Measurements from ENCODE around the gene DHCR24.
A peak's percentile ranks its signal among the peaks of the same experiment; 100 is the strongest.
"Not testable (repeated sequence)": the region's sequence is repeated elsewhere in the genome, so short reads cannot be mapped to it uniquely, and the experiment has no call there.

The DHCR24 gene

DNA sequence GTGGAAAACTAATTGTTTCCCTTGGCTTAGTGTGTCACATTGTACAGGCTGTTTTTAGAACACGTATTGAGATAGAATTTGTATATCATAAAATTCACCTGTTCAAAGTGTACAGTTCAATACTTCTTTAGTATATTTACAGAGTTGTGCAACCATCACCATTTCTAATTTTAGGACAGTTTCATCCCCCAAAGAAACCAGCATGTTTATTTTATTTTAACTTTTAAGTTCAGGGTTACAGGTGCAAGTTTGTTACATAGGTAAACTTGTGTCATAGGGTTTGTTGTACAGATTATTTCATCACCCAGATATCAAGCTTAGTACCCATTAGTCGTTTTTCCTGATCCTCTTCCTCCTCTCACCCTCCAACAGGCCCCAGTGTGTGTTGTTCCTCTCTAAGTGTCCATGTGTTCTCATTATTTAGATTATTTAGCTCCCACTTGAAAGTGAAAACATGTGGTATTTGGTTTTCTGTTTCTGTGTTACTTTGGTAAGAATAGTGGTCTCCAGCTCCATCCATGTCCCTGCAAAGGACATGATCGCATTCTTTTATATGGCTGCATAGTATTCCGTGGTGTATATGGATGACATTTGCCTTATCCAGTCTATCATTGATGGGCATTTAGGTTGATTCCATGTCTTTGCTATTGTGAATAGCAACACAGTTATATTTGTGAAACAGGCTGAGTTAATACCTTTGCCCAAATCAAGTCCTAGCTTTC lies 35.2 kb upstream of the DHCR24 start:
- TF ChIP-seq, protein P1, sequence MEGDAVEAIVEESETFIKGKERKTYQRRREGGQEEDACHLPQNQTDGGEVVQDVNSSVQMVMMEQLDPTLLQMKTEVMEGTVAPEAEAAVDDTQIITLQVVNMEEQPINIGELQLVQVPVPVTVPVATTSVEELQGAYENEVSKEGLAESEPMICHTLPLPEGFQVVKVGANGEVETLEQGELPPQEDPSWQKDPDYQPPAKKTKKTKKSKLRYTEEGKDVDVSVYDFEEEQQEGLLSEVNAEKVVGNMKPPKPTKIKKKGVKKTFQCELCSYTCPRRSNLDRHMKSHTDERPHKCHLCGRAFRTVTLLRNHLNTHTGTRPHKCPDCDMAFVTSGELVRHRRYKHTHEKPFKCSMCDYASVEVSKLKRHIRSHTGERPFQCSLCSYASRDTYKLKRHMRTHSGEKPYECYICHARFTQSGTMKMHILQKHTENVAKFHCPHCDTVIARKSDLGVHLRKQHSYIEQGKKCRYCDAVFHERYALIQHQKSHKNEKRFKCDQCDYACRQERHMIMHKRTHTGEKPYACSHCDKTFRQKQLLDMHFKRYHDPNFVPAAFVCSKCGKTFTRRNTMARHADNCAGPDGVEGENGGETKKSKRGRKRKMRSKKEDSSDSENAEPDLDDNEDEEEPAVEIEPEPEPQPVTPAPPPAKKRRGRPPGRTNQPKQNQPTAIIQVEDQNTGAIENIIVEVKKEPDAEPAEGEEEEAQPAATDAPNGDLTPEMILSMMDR (IDR thresholded peaks at IDR 0.05; ENCODE audit: poor library complexity, severe bottlenecking): no peak
- peaks cover 21% of the 10 kb centered on the region for H3K4me1 ChIP-seq (ENCODE audit: insufficient read depth, poor library complexity, severe bottlenecking)
- DNase-seq (ENCODE audit: low spot score): no peak
- peak overlapping the region; percentile 57 for H3K27ac ChIP-seq (ENCODE audit: poor library complexity, severe bottlenecking)
- H3K27me3 ChIP-seq (ENCODE audit: insufficient read depth, poor library complexity, severe bottlenecking): no peaks in the 10 kb centered on the region
- no peaks in the 10 kb centered on the region for H3K36me3 ChIP-seq (ENCODE audit: low read depth)
- no peak for ATAC-seq (ENCODE audit: low read depth)
- no peaks in the 10 kb centered on the region for H3K9me3 ChIP-seq (ENCODE audit: severe bottlenecking)
- no peak overlapping the region for H3K4me3 ChIP-seq (ENCODE audit: severe bottlenecking)

DNA sequence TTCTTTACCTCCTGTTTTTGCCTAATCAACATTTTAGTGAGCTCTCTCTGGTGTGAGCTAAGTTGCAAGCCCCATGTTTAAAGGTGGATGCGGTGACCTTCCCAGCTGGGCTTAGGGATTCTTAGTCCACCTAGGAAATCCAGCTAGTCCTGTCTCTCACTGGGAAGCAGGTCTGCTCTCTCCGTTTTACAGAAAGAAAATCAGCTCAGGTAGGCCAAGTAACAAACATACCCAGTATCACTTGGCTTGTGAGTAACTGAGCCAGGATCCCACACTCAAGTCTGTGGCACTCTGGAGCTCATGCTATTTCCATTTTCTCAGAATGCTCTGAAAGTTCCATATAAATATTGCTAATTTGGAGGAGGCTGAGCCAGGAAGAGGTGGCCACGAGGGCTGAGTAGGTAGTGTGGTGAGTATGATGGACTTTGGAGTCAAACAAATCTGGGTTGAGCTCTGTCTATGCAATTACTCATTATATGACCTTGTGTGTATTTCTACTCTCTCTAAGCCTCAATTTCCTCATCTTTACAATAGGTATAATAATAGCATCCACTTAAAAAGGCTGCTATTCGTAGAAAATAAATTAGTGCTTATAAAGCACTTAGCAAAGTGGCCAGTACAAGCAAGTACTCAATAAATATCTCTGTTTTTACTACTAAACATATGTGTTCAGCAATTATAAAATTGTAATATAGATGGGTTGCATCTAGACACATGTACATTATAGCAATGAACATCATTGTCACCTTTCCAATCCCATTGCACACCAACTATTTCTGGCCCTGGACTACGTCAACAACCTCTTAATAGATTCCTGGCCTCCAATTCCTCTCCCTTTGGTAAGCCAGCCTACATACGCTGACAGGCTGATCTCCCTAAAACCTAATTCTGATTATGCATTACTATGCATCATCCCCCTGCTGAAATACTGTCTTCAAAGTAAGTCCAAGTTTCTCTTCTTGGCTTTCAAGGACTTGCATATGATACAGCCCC lies 32.7 kb upstream of the DHCR24 start:
- H3K27ac ChIP-seq (ENCODE audit: poor library complexity, severe bottlenecking): no peak overlapping the region

DNA sequence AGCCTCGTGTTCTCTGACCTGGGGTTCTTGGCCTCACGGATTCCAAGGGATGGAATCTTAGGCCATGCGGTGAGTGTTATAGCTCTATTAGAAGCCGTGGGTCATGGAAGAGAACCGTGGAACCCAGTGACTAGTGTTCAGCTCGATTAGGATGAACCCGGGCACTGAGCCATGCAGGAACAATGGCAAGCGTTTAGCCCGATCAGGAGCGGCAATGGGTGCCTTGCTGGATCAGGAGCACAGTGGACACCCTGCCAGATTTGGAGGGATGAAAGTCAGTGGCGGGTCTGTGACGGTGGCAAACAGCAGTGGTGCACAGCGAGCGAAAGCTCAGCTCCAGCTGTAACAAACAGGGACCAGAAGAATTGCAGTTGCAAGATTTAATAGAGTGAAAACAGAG lies 24.1 kb upstream of the DHCR24 start:
- not testable (repeated sequence) for H3K36me3 ChIP-seq (ENCODE audit: low read depth); ATAC-seq (ENCODE audit: low read depth); H3K4me3 ChIP-seq (ENCODE audit: severe bottlenecking); H3K4me1 ChIP-seq (ENCODE audit: insufficient read depth, poor library complexity, severe bottlenecking); DNase-seq (ENCODE audit: low spot score); H3K27me3 ChIP-seq (ENCODE audit: insufficient read depth, poor library complexity, severe bottlenecking); H3K27ac ChIP-seq (ENCODE audit: poor library complexity, severe bottlenecking); H3K9me3 ChIP-seq (ENCODE audit: severe bottlenecking)

More for the DNA sequence above, 32.7 kb upstream of the DHCR24 start:
- no peaks in the 10 kb centered on the region for H3K36me3 ChIP-seq (ENCODE audit: low read depth)
- no peaks in the 10 kb centered on the region for H3K27me3 ChIP-seq (ENCODE audit: insufficient read depth, poor library complexity, severe bottlenecking)
- H3K9me3 ChIP-seq (ENCODE audit: severe bottlenecking): no peaks in the 10 kb centered on the region
- H3K4me1 ChIP-seq (ENCODE audit: insufficient read depth, poor library complexity, severe bottlenecking): peaks cover 18% of the 10 kb centered on the region
- TF ChIP-seq, protein P1 (IDR thresholded peaks at IDR 0.05; ENCODE audit: poor library complexity, severe bottlenecking): no peak
- no peak for ATAC-seq (ENCODE audit: low read depth)
- H3K4me3 ChIP-seq (ENCODE audit: severe bottlenecking): no peak overlapping the region
- no peak for DNase-seq (ENCODE audit: low spot score)

DNA sequence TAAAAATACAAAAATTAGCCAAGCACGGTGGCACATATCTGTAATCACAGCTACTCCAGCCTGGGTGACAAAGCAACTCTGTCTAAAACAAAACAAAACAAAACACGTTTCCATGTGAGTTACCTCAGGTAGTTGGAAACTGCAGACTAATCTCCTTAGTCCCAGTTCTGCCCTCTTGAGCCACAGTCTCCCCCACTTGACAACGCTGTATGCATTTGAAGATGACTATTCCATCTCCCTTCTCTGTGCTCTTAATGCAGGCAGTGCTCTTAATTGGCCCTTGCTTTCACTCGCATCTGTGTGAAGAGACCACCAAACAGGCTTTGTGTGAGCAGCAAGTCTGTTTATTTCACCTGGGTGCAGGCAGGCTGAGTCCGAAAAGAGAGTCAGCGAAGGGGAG lies 19.6 kb upstream of the DHCR24 start:
- ATAC-seq (ENCODE audit: low read depth) (no peak), DNase-seq (ENCODE audit: low spot score) (no peak)
- Histone ChIP-seq H3K27me3 (ENCODE audit: insufficient read depth, poor library complexity, severe bottlenecking) (no peaks in the 10 kb centered on the region), H3K9me3 (ENCODE audit: severe bottlenecking) (no peaks in the 10 kb centered on the region), H3K4me3 (ENCODE audit: severe bottlenecking) (no peak overlapping the region), H3K27ac (ENCODE audit: poor library complexity, severe bottlenecking) (no peak overlapping the region), H3K36me3 (ENCODE audit: low read depth) (no peaks in the 10 kb centered on the region), H3K4me1 (ENCODE audit: insufficient read depth, poor library complexity, severe bottlenecking) (peaks cover 21% of the 10 kb centered on the region)
- TF ChIP-seq, protein P1 (IDR thresholded peaks at IDR 0.05; ENCODE audit: poor library complexity, severe bottlenecking): no peak

DNA sequence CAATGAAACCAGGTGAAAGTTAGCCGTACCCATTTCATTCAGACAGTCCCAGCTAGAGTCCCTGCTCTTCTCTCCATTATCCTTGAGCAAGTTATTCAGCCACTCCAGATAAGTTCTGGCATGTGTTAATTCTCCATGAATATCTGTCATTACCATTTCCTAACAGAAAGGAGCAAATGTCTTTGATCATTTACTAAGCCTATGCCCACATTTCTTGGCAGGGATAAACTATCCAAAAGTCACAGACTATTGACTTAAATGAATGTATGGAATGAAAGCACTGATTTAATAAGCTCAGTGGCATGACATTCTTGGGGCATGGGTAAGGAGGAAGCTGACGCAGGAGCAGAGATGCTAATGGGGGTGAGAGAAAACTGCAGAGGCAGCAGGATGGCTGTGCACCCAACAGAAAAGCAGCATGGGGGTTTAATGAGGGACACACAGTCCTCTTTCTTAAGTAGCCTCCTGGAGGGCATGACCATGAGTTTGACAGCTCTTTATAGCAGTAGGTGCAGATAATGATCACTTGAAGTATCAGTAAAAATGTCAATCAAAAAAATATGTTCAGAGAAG lies 17.6 kb upstream of the DHCR24 start:
- DNase-seq (ENCODE audit: low spot score): no peak
- no peak overlapping the region for H3K4me3 ChIP-seq (ENCODE audit: severe bottlenecking)
- peaks cover 21% of the 10 kb centered on the region for H3K4me1 ChIP-seq (ENCODE audit: insufficient read depth, poor library complexity, severe bottlenecking)
- TF ChIP-seq, protein P1 (IDR thresholded peaks at IDR 0.05; ENCODE audit: poor library complexity, severe bottlenecking): no peak
- H3K36me3 ChIP-seq (ENCODE audit: low read depth): no peaks in the 10 kb centered on the region
- ATAC-seq (ENCODE audit: low read depth): peak; percentile 95
- peak overlapping the region; percentile 81 for H3K27ac ChIP-seq (ENCODE audit: poor library complexity, severe bottlenecking)
- H3K9me3 ChIP-seq (ENCODE audit: severe bottlenecking): no peaks in the 10 kb centered on the region
- H3K27me3 ChIP-seq (ENCODE audit: insufficient read depth, poor library complexity, severe bottlenecking): no peaks in the 10 kb centered on the region
